HAP-1 (cell line): ENCODE results near the gene ALOX5AP.

Source experiments
- DNase-seq, 2 experiments: peaks; one replicate each; pipeline ENCODE4 v3.0.0-alpha.2; 2016 to 2020; ENCODE audit warnings: low spot score in 2 of 2
- H3K27me3 ChIP-seq: fragments of 250-450 bp; sonication (Bioruptor Pico); 2 replicates; pipeline ENCODE4 v1.5.1; 2020; ENCODE audit warnings: low read depth, mild to moderate bottlenecking, moderate library complexity
- H3K36me3 ChIP-seq: fragments of 250-450 bp; sonication (Bioruptor Pico); replicated peaks from 2 replicates; pipeline ENCODE4 v1.5.1; 2020; ENCODE audit warnings: mild to moderate bottlenecking
- H3K4me1 ChIP-seq: fragments of 250-450 bp; sonication (Bioruptor Pico); 2 replicates; pipeline ENCODE4 v1.5.1; 2020; ENCODE audit warnings: mild to moderate bottlenecking
- H3K4me3 ChIP-seq: fragments of 250-450 bp; sonication (Bioruptor Pico); 2 replicates; pipeline ENCODE4 v1.5.1; 2020; ENCODE audit warnings: mild to moderate bottlenecking, moderate library complexity
- H3K9me3 ChIP-seq: fragments of 250-450 bp; sonication (Bioruptor Pico); 2 replicates; pipeline ENCODE4 v1.5.1; 2020; ENCODE audit warnings: mild to moderate bottlenecking, moderate library complexity
- in situ Hi-C: fragments of 300-500 bp; cut with MboI; formaldehyde crosslinking; loops from 3 replicates; pipeline ENCODE4 v1.14.3; 2020; ENCODE audit warnings: low sequenced_read_pairs, inconsistent platforms, mixed read lengths

Gene ALOX5AP

GRCh38 chr13:30750036-30750435 lies 14.7 kb downstream of the ALOX5AP start:
- no peak overlapping the region for H3K4me3 ChIP-seq
- H3K36me3 ChIP-seq: no peaks in the 10 kb centered on the region
- in situ Hi-C loops: no loop called here
- no peaks in the 10 kb centered on the region for H3K27me3 ChIP-seq
- H3K4me1 ChIP-seq: no peaks in the 10 kb centered on the region
- DNase-seq: no peak
- H3K9me3 ChIP-seq: no peaks in the 10 kb centered on the region

GRCh38 chr13:30751183-30751933 lies 16.0 kb downstream of the ALOX5AP start:
- Histone ChIP-seq H3K4me3 (no peak overlapping the region), H3K36me3 (no peaks in the 10 kb centered on the region), H3K9me3 (no peaks in the 10 kb centered on the region), H3K4me1 (no peaks in the 10 kb centered on the region), H3K27me3 (no peaks in the 10 kb centered on the region)
- in situ Hi-C loops: no loop called here
- DNase-seq: no peak

GRCh38 chr13:30752201-30752797 lies 17.0 kb downstream of the ALOX5AP start:
- in situ Hi-C loops: no loop called here
- Histone ChIP-seq H3K9me3 (no peaks in the 10 kb centered on the region), H3K4me1 (no peaks in the 10 kb centered on the region), H3K27me3 (no peaks in the 10 kb centered on the region), H3K4me3 (no peak overlapping the region), H3K36me3 (no peaks in the 10 kb centered on the region)
- DNase-seq: no peak

- no peak overlapping the region for H3K4me3 ChIP-seq
- H3K4me1 ChIP-seq: no peaks in the 10 kb centered on the region
- H3K36me3 ChIP-seq: no peaks in the 10 kb centered on the region
- no peaks in the 10 kb centered on the region for H3K27me3 ChIP-seq
- H3K9me3 ChIP-seq: no peaks in the 10 kb centered on the region
- in situ Hi-C loops: no loop called here
- no peak for DNase-seq
Observed at GRCh38 chr13:30753030-30753616, 17.8 kb downstream of the ALOX5AP start.

- no peaks in the 10 kb centered on the region for H3K9me3 ChIP-seq
- H3K36me3 ChIP-seq: no peaks in the 10 kb centered on the region
- no peak for DNase-seq
- H3K4me1 ChIP-seq: no peaks in the 10 kb centered on the region
- in situ Hi-C loops: no loop called here
- H3K27me3 ChIP-seq: no peaks in the 10 kb centered on the region
- no peak overlapping the region for H3K4me3 ChIP-seq
Observed at GRCh38 chr13:30755678-30756077, 20.3 kb downstream of the ALOX5AP start.

- Histone ChIP-seq H3K27me3 (no peaks in the 10 kb centered on the region), H3K4me3 (no peak overlapping the region), H3K36me3 (no peaks in the 10 kb centered on the region), H3K4me1 (no peaks in the 10 kb centered on the region), H3K9me3 (no peaks in the 10 kb centered on the region)
- DNase-seq: no peak
- in situ Hi-C loops: no loop called here
Observed at GRCh38 chr13:30757026-30757742, 21.8 kb downstream of the ALOX5AP start.

- H3K4me1 ChIP-seq: no peaks in the 10 kb centered on the region
- no peak for DNase-seq
- H3K27me3 ChIP-seq: no peaks in the 10 kb centered on the region
- H3K36me3 ChIP-seq: no peaks in the 10 kb centered on the region
- no peak overlapping the region for H3K4me3 ChIP-seq
- H3K9me3 ChIP-seq: no peaks in the 10 kb centered on the region
- in situ Hi-C loops: no loop called here
Observed at GRCh38 chr13:30759748-30760147, 24.4 kb downstream of the ALOX5AP start.

- Histone ChIP-seq H3K36me3 (no peaks in the 10 kb centered on the region), H3K27me3 (no peaks in the 10 kb centered on the region), H3K4me3 (no peak overlapping the region), H3K9me3 (no peaks in the 10 kb centered on the region), H3K4me1 (no peaks in the 10 kb centered on the region)
- no peak for DNase-seq
- in situ Hi-C loops: no loop called here
Observed at GRCh38 chr13:30762643-30763042, 27.3 kb downstream of the ALOX5AP start.

GRCh38 chr13:30763786-30764413 lies 28.6 kb downstream of the ALOX5AP start:
- Histone ChIP-seq H3K9me3 (no peaks in the 10 kb centered on the region), H3K36me3 (no peaks in the 10 kb centered on the region), H3K4me3 (no peak overlapping the region), H3K27me3 (no peaks in the 10 kb centered on the region), H3K4me1 (no peaks in the 10 kb centered on the region)
- DNase-seq: no peak
- in situ Hi-C loops: no loop called here

GRCh38 chr13:30766231-30766630 lies 30.9 kb downstream of the ALOX5AP start:
- no peaks in the 10 kb centered on the region for H3K36me3 ChIP-seq
- H3K9me3 ChIP-seq: no peaks in the 10 kb centered on the region
- in situ Hi-C loops: no loop called here
- DNase-seq: no peak
- no peak overlapping the region for H3K4me3 ChIP-seq
- H3K27me3 ChIP-seq: no peaks in the 10 kb centered on the region
- no peaks in the 10 kb centered on the region for H3K4me1 ChIP-seq

- no peak overlapping the region for H3K4me3 ChIP-seq
- no peaks in the 10 kb centered on the region for H3K27me3 ChIP-seq
- no peaks in the 10 kb centered on the region for H3K4me1 ChIP-seq
- in situ Hi-C loops: no loop called here
- no peaks in the 10 kb centered on the region for H3K36me3 ChIP-seq
- DNase-seq: no peak
- H3K9me3 ChIP-seq: no peaks in the 10 kb centered on the region
Observed at GRCh38 chr13:30770929-30771328, 35.6 kb downstream of the ALOX5AP start.

GRCh38 chr13:30773561-30773960 lies 38.2 kb downstream of the ALOX5AP start:
- H3K4me3 ChIP-seq: no peak overlapping the region
- H3K27me3 ChIP-seq: no peaks in the 10 kb centered on the region
- DNase-seq: no peak
- H3K9me3 ChIP-seq: no peaks in the 10 kb centered on the region
- H3K36me3 ChIP-seq: no peaks in the 10 kb centered on the region
- in situ Hi-C loops: no loop called here
- peaks cover 10% of the 10 kb centered on the region for H3K4me1 ChIP-seq

GRCh38 chr13:30774214-30774730 lies 38.9 kb downstream of the ALOX5AP start:
- Histone ChIP-seq H3K9me3 (no peaks in the 10 kb centered on the region), H3K4me3 (no peak overlapping the region), H3K27me3 (no peaks in the 10 kb centered on the region), H3K36me3 (no peaks in the 10 kb centered on the region), H3K4me1 (peaks cover 12% of the 10 kb centered on the region)
- in situ Hi-C loops: no loop called here
- DNase-seq: no peak
